Measurements from ENCODE around the gene SNED1. TPM values are rescaled to one million over a fixed set of nuclear protein-coding genes. Genes with fewer than 3 reads are reported as not detected.

Gene SNED1
- total RNA-seq, 1 experiment from 2014 or later, result 2.8 TPM

DNA sequence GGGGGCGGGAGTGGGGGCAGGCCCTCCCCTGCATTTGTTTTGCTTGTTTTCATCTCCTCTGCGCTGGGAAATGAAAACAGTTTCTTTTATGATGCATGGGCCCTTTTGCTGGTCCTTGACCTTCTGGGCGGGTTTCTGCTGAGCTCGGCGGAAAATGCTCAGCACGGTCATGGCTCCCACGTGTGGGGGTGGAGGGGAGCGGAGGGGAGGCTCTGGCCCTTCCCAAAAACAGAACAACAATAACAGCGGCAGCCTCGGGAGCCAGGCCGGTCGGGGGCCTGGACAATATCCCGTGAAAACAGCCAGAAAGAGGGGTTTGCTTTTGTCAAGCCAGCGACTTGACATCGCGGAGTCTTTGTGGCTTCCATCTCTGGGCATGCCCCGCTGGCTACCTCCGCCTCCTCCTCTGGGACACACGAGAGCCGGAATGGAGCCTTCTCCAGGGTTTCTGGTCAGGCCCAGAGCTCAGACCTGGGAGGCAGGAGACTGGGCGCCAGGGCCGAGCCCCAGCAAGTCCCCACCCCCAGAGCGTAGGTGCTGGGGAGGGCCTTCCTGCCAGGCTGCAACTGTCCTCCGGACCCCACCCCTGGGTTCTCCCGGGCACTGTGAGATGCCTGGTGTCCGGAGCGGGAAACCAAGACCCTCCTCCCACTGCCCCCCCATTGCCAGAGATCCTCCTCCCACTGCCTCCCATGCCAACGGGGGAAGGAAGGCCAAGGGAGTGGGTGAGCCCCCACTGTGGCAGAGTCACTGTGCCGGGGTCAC lies 35.9 kb upstream of the SNED1 start:
- ChIA-PET CTCF (interaction anchor here (0.6 kb wide), 1 partner anchor 828 kb away, joined by 6 read pairs; no protein-coding TSS in a partner anchor), POLR2A (ENCODE audit: unreplicated experiment) (no interaction called here)
- H3K9me3 ChIP-seq (ENCODE audit: insufficient read depth, low read depth), result no peaks in the 10 kb centered on the region
- H2AFZ ChIP-seq, result no peak overlapping the region
- TF ChIP-seq, protein P1, sequence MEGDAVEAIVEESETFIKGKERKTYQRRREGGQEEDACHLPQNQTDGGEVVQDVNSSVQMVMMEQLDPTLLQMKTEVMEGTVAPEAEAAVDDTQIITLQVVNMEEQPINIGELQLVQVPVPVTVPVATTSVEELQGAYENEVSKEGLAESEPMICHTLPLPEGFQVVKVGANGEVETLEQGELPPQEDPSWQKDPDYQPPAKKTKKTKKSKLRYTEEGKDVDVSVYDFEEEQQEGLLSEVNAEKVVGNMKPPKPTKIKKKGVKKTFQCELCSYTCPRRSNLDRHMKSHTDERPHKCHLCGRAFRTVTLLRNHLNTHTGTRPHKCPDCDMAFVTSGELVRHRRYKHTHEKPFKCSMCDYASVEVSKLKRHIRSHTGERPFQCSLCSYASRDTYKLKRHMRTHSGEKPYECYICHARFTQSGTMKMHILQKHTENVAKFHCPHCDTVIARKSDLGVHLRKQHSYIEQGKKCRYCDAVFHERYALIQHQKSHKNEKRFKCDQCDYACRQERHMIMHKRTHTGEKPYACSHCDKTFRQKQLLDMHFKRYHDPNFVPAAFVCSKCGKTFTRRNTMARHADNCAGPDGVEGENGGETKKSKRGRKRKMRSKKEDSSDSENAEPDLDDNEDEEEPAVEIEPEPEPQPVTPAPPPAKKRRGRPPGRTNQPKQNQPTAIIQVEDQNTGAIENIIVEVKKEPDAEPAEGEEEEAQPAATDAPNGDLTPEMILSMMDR (conservative IDR thresholded peaks at IDR 0.05), result no peak
- no peak for TF ChIP-seq EZH2 (IDR thresholded peaks at IDR 0.05; ENCODE audit: low read depth)
- peaks cover 38% of the 10 kb centered on the region for H3K27me3 ChIP-seq (ENCODE audit: insufficient read depth, low read depth)
- H3K4me1 ChIP-seq (replicated peaks; ENCODE audit: insufficient read depth), result no peaks in the 10 kb centered on the region
- no peaks in the 10 kb centered on the region for H3K36me3 ChIP-seq (ENCODE audit: low read depth)
- no peak overlapping the region for H3K27ac ChIP-seq
- intact Hi-C loops (cut with micrococcal nuclease; ENCODE audit: unreplicated experiment), result no loop called here
- no peaks in the 10 kb centered on the region for H4K20me1 ChIP-seq (ENCODE audit: insufficient read depth)
- no peak overlapping the region for H3K4me3 ChIP-seq
- BruUV-seq (replicated peaks), result no TSS peak
- no peak overlapping the region for H3K4me2 ChIP-seq
- no peaks in the 10 kb centered on the region for H3K79me2 ChIP-seq (ENCODE audit: low read depth)
- H3F3A ChIP-seq (ENCODE audit: insufficient read depth, low read depth), result no peaks in the 10 kb centered on the region
- H3K9me2 ChIP-seq (ENCODE audit: insufficient read depth), result no peaks in the 10 kb centered on the region
- no peak for DNase-seq

DNA sequence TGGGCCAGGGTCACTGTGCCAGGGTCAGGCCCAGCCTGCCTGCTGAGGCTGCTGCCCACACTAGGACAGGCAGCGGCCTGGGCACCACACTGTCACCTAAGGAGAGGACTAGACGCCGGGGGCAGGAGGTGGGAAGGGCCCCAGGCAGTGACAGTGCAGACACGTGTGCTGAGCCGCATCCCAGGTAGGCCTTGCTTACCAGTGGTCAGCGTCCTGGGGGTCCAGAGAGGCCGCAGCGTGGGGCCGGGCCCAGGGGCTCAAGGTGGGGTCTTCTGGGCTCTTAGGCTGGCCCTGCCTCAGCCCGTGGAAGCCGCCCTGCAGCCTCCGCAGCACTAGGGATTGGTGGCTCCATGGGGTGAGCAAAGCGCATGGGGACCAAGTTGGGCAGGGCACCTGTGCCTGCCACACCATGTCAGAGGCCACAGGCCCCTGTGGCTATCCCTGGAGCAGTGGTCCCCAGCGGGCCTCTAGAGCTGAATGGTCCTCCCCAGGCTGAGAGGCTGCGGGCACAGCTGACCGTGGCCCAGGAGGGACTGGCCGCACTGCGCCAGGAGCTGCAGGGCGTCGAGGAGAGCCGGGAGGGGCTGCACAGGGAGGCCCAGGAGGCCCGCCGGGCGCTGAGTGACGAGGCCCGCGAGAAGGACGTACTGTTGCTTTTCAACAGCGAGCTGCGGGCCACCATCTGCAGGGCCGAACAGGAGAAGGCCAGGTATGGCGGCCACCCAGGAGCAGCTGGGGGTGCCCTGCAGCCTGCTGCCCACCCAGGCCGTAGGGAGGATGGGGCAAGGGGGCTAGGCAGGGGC lies 35.2 kb upstream of the SNED1 start:
- H3K9me3 ChIP-seq (ENCODE audit: insufficient read depth, low read depth), result no peaks in the 10 kb centered on the region
- H3K9me2 ChIP-seq (ENCODE audit: insufficient read depth), result no peaks in the 10 kb centered on the region
- no peak overlapping the region for H3K27ac ChIP-seq
- peaks cover 30% of the 10 kb centered on the region for H3K27me3 ChIP-seq (ENCODE audit: insufficient read depth, low read depth)
- H3K36me3 ChIP-seq (ENCODE audit: low read depth), result no peaks in the 10 kb centered on the region
- intact Hi-C loops (cut with micrococcal nuclease; ENCODE audit: unreplicated experiment), result no loop called here
- POLR2A ChIA-PET (ENCODE audit: unreplicated experiment), result no interaction called here
- H3K4me2 ChIP-seq, result no peak overlapping the region
- no peaks in the 10 kb centered on the region for H4K20me1 ChIP-seq (ENCODE audit: insufficient read depth)
- no peak for DNase-seq
- no TSS peak for BruUV-seq (replicated peaks)
- CTCF ChIA-PET, result no interaction called here
- H3K4me1 ChIP-seq (replicated peaks; ENCODE audit: insufficient read depth), result no peaks in the 10 kb centered on the region
- H2AFZ ChIP-seq, result no peak overlapping the region
- H3K79me2 ChIP-seq (ENCODE audit: low read depth), result no peaks in the 10 kb centered on the region
- H3F3A ChIP-seq (ENCODE audit: insufficient read depth, low read depth), result no peaks in the 10 kb centered on the region
- H3K4me3 ChIP-seq, result no peak overlapping the region
- TF ChIP-seq EZH2 (IDR thresholded peaks at IDR 0.05; ENCODE audit: low read depth), result no peak
- TF ChIP-seq, protein P1 (conservative IDR thresholded peaks at IDR 0.05), result no peak

DNA sequence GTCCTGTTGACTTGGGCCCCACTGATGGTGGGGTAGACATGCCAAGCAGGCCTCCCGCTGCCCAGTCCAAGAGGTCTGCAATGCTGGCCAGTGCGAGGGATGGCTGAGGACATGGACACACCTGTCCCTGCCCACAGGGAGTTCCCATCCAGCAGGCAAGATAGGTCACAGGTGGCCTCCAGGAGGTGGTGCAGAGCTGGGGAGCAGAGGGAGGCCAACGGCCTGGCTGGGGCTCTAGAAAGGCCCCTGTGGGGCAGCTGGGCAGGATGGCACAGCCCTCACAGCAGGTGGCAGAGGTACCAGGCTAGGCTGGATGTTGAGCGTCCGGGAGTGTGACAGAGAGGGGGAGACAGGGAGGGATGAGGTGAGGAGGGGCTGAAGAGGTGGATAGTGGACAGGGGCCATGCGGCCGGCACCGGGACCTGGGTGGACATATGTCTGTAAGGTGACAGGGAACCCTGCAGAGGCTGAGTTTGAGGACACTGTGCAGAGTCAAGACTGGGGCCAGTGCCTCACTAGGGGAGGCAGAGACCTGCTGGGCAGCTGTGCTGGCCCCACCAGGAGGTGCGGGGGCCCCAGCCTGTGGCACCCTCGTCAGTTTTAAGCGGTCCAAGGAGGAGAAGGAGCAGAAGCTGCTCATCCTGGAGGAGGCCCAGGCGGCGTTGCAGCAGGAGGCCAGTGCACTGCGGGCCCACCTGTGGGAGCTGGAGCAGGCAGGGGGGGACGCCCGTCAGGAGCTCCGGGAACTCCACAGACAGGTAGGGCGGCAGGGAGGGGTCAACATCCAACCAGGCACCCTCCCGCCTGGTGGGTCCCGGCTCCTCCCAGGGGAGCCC lies 34.3 kb upstream of the SNED1 start:
- no peak overlapping the region for H3K27ac ChIP-seq
- no peak overlapping the region for H2AFZ ChIP-seq
- H3K9me3 ChIP-seq (ENCODE audit: insufficient read depth, low read depth), result no peaks in the 10 kb centered on the region
- H3F3A ChIP-seq (ENCODE audit: insufficient read depth, low read depth), result no peaks in the 10 kb centered on the region
- no peak overlapping the region for H3K4me2 ChIP-seq
- TF ChIP-seq, protein P1 (conservative IDR thresholded peaks at IDR 0.05), result no peak
- TF ChIP-seq EZH2 (IDR thresholded peaks at IDR 0.05; ENCODE audit: low read depth), result no peak
- ChIA-PET CTCF (no interaction called here), POLR2A (ENCODE audit: unreplicated experiment) (no interaction called here)
- H4K20me1 ChIP-seq (ENCODE audit: insufficient read depth), result no peaks in the 10 kb centered on the region
- no peak for DNase-seq
- no peaks in the 10 kb centered on the region for H3K79me2 ChIP-seq (ENCODE audit: low read depth)
- H3K4me1 ChIP-seq (replicated peaks; ENCODE audit: insufficient read depth), result no peaks in the 10 kb centered on the region
- no peak overlapping the region for H3K4me3 ChIP-seq
- H3K27me3 ChIP-seq (ENCODE audit: insufficient read depth, low read depth), result peaks cover 21% of the 10 kb centered on the region
- H3K36me3 ChIP-seq (ENCODE audit: low read depth), result no peaks in the 10 kb centered on the region
- intact Hi-C loops (cut with micrococcal nuclease; ENCODE audit: unreplicated experiment), result no loop called here
- no peaks in the 10 kb centered on the region for H3K9me2 ChIP-seq (ENCODE audit: insufficient read depth)
- no TSS peak for BruUV-seq (replicated peaks)

Measured in PC-9 (cell line).